Cardiac ventricle fibroblast (primary cell): ENCODE data around the gene WIPF3. TPM values are rescaled to one million over a fixed set of nuclear protein-coding genes. Genes with fewer than 3 reads are reported as not detected.

Experiments
- total RNA-seq: library from RNA; depleted of rRNA; stranded (reverse); fragments of >200 nt; gene quantifications from 2 replicates; pipeline ENCODE4 v1.2.3, GENCODE V29; 2015

Gene WIPF3
- not detected in 2 replicates for total RNA-seq

GRCh38 chr7:29806208-29806994 lies at the start of gene WIPF3:
Gene WIPF3 (plus strand): TSS chr7:29806508. CDS start chr7:29834725, 28,217 bp downstream.

Other genes with a start within 250 kb of the WIPF3 start
- 4.2 and 4.8 TPM in 2 replicates for gene PRR15, start 242.7 kb upstream of the WIPF3 start, total RNA-seq
- gene SCRN1, start 183.3 kb downstream of the WIPF3 start, total RNA-seq: 48.7 and 48.8 TPM in 2 replicates
- 23.2 and 28.3 TPM in 2 replicates for gene FKBP14, start 220.2 kb downstream of the WIPF3 start, total RNA-seq
- gene PLEKHA8, start 221.9 kb downstream of the WIPF3 start, total RNA-seq: 4.7 and 5.3 TPM in 2 replicates